GM23338 (cell line): ENCODE measurements around the gene CMSS1. TPM values are rescaled to one million over a fixed set of nuclear protein-coding genes. Genes with fewer than 3 reads are reported as not detected.

ENCODE experiments used
- ATAC-seq: fragments of 200-7000 bp; cut with Tn5 transposase; 3 replicates; pipeline ENCODE4 v1.9.1; 2020
- DNase-seq: peaks from one replicate; pipeline ENCODE4 v3.0.0-alpha.2; 2015; ENCODE audit warnings: low spot score
- H2AFZ ChIP-seq: fragments of 200-600 bp; sonication (generic); 2 replicates; pipeline ENCODE4 v1.8.0; 2016; ENCODE audit warnings: antibody characterized with exemption, mild to moderate bottlenecking, moderate library complexity
- H3F3A ChIP-seq: fragments of 200-600 bp; sonication (generic); replicated peaks from 2 replicates; pipeline ENCODE4 v1.8.0; 2017; ENCODE audit warnings: antibody characterized with exemption, mixed run types, low read depth
- H3K27ac ChIP-seq: fragments of 200-600 bp; sonication (generic); 2 replicates; pipeline ENCODE4 v1.6.1; 2016; ENCODE audit warnings: low read depth
- H3K27me3 ChIP-seq: fragments of 200-600 bp; sonication (generic); 2 replicates; pipeline ENCODE4 v1.8.0; 2016; ENCODE audit warnings: mild to moderate bottlenecking, mixed run types, moderate library complexity; ENCODE audit not compliant: insufficient read depth
- H3K36me3 ChIP-seq: fragments of 200-600 bp; sonication (generic); 2 replicates; pipeline ENCODE4 v1.8.0; 2016; ENCODE audit warnings: mild to moderate bottlenecking; ENCODE audit not compliant: insufficient read depth
- H3K4me1 ChIP-seq: fragments of 200-600 bp; sonication (generic); 2 replicates; pipeline ENCODE4 v1.8.0; 2016; ENCODE audit warnings: mild to moderate bottlenecking, moderate library complexity; ENCODE audit not compliant: insufficient read depth
- H3K4me2 ChIP-seq: fragments of 200-600 bp; sonication (generic); 2 replicates; pipeline ENCODE4 v1.7.1; 2017; ENCODE audit warnings: mixed run types
- H3K4me3 ChIP-seq: fragments of 200-600 bp; sonication (generic); 2 replicates; pipeline ENCODE4 v1.6.1; 2016; ENCODE audit warnings: mixed run types
- H3K79me2 ChIP-seq: fragments of 200-600 bp; sonication (generic); replicated peaks from 2 replicates; pipeline ENCODE4 v1.8.0; 2017; ENCODE audit warnings: mild to moderate bottlenecking; ENCODE audit not compliant: insufficient read depth
- H3K9me2 ChIP-seq: fragments of 200-600 bp; sonication (generic); 2 replicates; pipeline ENCODE4 v1.8.0; 2017; ENCODE audit not compliant: insufficient read depth
- H4K20me1 ChIP-seq: fragments of 200-600 bp; sonication (generic); replicated peaks from 2 replicates; pipeline ENCODE4 v1.8.0; 2017; ENCODE audit warnings: mild to moderate bottlenecking; ENCODE audit not compliant: insufficient read depth
- H3K27ac Mint-ChIP-seq: 2 replicates; pipeline ENCODE4 v1.8.0; 2020; ENCODE audit warnings: inconsistent platforms, mild to moderate bottlenecking, moderate library complexity, mixed read lengths
- H3K27me3 Mint-ChIP-seq: 3 replicates; pipeline ENCODE4 v1.8.0; 2022; ENCODE audit warnings: low read depth, mild to moderate bottlenecking, moderate library complexity, mixed read lengths, inconsistent platforms; ENCODE audit not compliant: insufficient read depth, poor library complexity
- H3K36me3 Mint-ChIP-seq: 3 replicates; pipeline ENCODE4 v1.8.0; 2021; ENCODE audit warnings: low read depth, mild to moderate bottlenecking, inconsistent platforms, moderate library complexity, mixed read lengths
- H3K4me1 Mint-ChIP-seq: 3 replicates; pipeline ENCODE4 v1.8.0; 2020; ENCODE audit warnings: mild to moderate bottlenecking, inconsistent platforms, mixed read lengths
- H3K4me3 Mint-ChIP-seq: 3 replicates; pipeline ENCODE4 v1.8.0; 2021; ENCODE audit warnings: moderate library complexity, mild to moderate bottlenecking, inconsistent platforms, mixed read lengths
- H3K9me3 Mint-ChIP-seq: 3 replicates; pipeline ENCODE4 v1.8.0; 2020; ENCODE audit warnings: moderate library complexity, mild to moderate bottlenecking, inconsistent platforms, mixed read lengths
- CREB1 ChIP-seq: fragments of 250-450 bp; sonication (Bioruptor Pico); IDR thresholded peaks from 2 replicates; pipeline ENCODE4 v1.5.0; 2020; ENCODE audit warnings: low read depth, mild to moderate bottlenecking, moderate library complexity
- EZH2 ChIP-seq: fragments of 200-600 bp; sonication (generic); IDR thresholded peaks from one replicate; pipeline ENCODE4 v1.8.0; 2017; ENCODE audit warnings: antibody characterized with exemption, mild to moderate bottlenecking, low read depth; ENCODE audit not compliant: unreplicated experiment
- EZH2phosphoT487 ChIP-seq: fragments of 200-600 bp; sonication (generic); IDR thresholded peaks from one replicate; pipeline ENCODE4 v1.8.1; 2018; ENCODE audit warnings: antibody characterized with exemption; ENCODE audit not compliant: unreplicated experiment
- JUNB ChIP-seq: IDR thresholded peaks from one replicate; pipeline ENCODE4 v1.6.1; 2016; ENCODE audit warnings: antibody characterized with exemption; ENCODE audit not compliant: unreplicated experiment
- STAT1 ChIP-seq: IDR thresholded peaks from one replicate; pipeline ENCODE4 v1.6.1; 2016; ENCODE audit warnings: antibody characterized with exemption; ENCODE audit not compliant: unreplicated experiment
- ZNF114 ChIP-seq: fragments of 250-450 bp; sonication (Bioruptor Pico); IDR thresholded peaks from 2 replicates; pipeline ENCODE4 v1.5.0; 2020; ENCODE audit warnings: mild to moderate bottlenecking, moderate library complexity
- ZNF331 ChIP-seq: fragments of 250-450 bp; sonication (Bioruptor Pico); IDR thresholded peaks from 2 replicates; pipeline ENCODE4 v1.5.0; 2020; ENCODE audit warnings: low read depth, mild to moderate bottlenecking, moderate library complexity
- polyA plus RNA-seq: library from polyadenylated mRNA; unstranded; fragments of >200 nt; fragmentation: Nextera tagmentation; extraction: Ambion mirVana; gene quantifications from 2 replicates; pipeline ENCODE4 v1.2.1, GENCODE V29; 2016
- total RNA-seq: library from RNA; depleted of rRNA; stranded (reverse); fragments of >200 nt; shearing (Covaris generic); gene quantifications from 2 replicates; pipeline ENCODE4 v1.2.3, GENCODE V29; 2014

CMSS1 gene
- total and polyA plus RNA-seq, 2 experiments from 2014 or later: 39.4 to 187 TPM

DNA sequence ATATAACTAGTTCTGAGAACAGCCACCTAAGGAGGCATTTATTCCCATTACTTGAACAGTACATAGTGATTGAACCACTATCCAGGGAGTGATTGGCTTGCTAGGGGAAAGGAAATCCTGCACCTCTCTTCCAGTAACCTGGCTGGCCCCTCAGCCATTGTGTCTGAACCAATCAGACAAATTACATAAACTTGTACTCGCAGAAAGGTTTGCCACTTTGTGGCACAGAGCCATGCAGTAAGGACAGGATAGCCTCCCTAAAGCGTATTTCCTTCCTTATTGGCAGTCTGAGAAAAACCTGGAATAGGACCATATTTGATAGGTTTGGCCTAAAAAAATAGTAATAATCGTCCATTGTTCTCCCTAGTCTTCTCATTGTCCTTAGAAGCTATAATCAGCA, 19.0 kb downstream of the CMSS1 start:
- Mint-ChIP-seq H3K4me3 (no peak overlapping the region), H3K9me3 (no peaks in the 10 kb centered on the region), H3K36me3 (no peaks in the 10 kb centered on the region), H3K27ac (no peak overlapping the region), H3K27me3 (no peaks in the 10 kb centered on the region), H3K4me1 (no peaks in the 10 kb centered on the region)
- no peak overlapping the region for H3K4me2 ChIP-seq
- no peak overlapping the region for H3K4me3 ChIP-seq
- H3K4me1 ChIP-seq: peaks cover 3% of the 10 kb centered on the region; the same call in 1 of the 2 replicates
- no peaks in the 10 kb centered on the region for H3K36me3 ChIP-seq
- H3K27ac ChIP-seq: no peak overlapping the region
- H3K79me2 ChIP-seq: peaks cover 78% of the 10 kb centered on the region
- no peaks in the 10 kb centered on the region for H3F3A ChIP-seq
- no peaks in the 10 kb centered on the region for H3K9me2 ChIP-seq
- ATAC-seq (no peak), DNase-seq (no peak)
- TF ChIP-seq JUNB: no peak
- TF ChIP-seq ZNF331: no peak
- no peak for TF ChIP-seq CREB1 (CRISPR knock-in tag)
- no peak for TF ChIP-seq EZH2
- TF ChIP-seq EZH2phosphoT487: no peak
- no peak for TF ChIP-seq STAT1
- TF ChIP-seq ZNF114 (CRISPR knock-in tag): no peak
- H2AFZ ChIP-seq: no peak overlapping the region
- no peaks in the 10 kb centered on the region for H3K27me3 ChIP-seq
- H4K20me1 ChIP-seq: peaks cover 11% of the 10 kb centered on the region; the same call in 1 of the 2 replicates

DNA sequence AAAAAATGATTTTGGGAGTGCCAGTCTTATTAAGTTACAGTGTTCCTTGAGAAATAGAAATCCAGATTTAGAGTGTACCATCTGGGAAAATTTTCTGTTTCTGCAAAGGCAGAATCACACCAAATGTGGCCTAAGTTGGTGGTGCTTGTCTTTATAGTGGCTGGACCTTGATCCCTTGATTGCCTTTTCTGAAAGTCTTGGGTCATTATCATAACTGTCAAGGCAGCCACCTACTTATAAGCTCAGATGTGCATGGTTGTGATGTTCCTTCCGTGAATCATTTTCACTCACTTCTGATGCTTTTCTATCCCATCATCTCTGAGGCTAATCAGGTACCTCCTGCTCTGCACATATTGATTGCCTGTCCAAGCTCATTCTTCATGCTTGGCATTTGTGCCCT, 20.1 kb downstream of the CMSS1 start:
- H3K4me2 ChIP-seq: no peak overlapping the region
- H2AFZ ChIP-seq: no peak overlapping the region
- no peaks in the 10 kb centered on the region for H3K27me3 Mint-ChIP-seq
- H3K4me1 ChIP-seq: peaks cover 3% of the 10 kb centered on the region; the same call in 1 of the 2 replicates
- no peaks in the 10 kb centered on the region for H3F3A ChIP-seq
- H3K36me3 ChIP-seq: no peaks in the 10 kb centered on the region
- no peak overlapping the region for H3K27ac Mint-ChIP-seq
- no peak for DNase-seq
- H3K27me3 ChIP-seq: no peaks in the 10 kb centered on the region
- no peaks in the 10 kb centered on the region for H3K36me3 Mint-ChIP-seq
- TF ChIP-seq ZNF331: no peak
- no peak for TF ChIP-seq STAT1
- TF ChIP-seq CREB1 (CRISPR knock-in tag): no peak
- no peak for TF ChIP-seq ZNF114 (CRISPR knock-in tag)
- H3K9me2 ChIP-seq: no peaks in the 10 kb centered on the region
- no peak for ATAC-seq
- no peak overlapping the region for H3K4me3 Mint-ChIP-seq
- peaks cover 80% of the 10 kb centered on the region for H3K79me2 ChIP-seq
- no peak overlapping the region for H3K4me3 ChIP-seq
- 0 out of 3 replicates have a peak, but pooled peaks cover under 1% of the 10 kb centered on the region for H3K4me1 Mint-ChIP-seq
- H3K27ac ChIP-seq: no peak overlapping the region
- peaks cover 11% of the 10 kb centered on the region; the same call in 1 of the 2 replicates for H4K20me1 ChIP-seq
- H3K9me3 Mint-ChIP-seq: no peaks in the 10 kb centered on the region

DNA sequence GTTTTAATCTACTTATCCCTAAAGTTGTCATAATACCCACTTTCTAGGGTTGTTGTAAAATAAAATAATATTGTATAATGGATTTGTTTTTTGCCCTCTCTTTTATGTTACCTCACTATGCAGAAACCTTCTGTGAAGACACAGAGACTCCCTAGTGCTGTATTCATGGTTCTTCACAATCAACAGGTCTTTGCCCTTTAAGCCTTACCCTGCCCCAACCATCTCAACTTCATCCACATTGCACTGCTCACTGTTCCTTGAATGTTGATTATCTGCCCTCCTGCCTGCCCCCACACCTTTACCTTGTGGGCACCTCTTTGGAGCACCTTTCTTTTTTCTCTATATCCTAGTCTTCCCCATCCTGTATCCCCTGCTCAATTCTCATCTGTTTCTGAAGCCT, 21.1 kb downstream of the CMSS1 start:
- Mint-ChIP-seq H3K4me1 (peaks cover 10% of the 10 kb centered on the region; the same call in 2 of the 3 replicates), H3K9me3 (no peaks in the 10 kb centered on the region), H3K27ac (no peak overlapping the region), H3K27me3 (no peaks in the 10 kb centered on the region), H3K36me3 (no peaks in the 10 kb centered on the region), H3K4me3 (no peak overlapping the region)
- Histone ChIP-seq H4K20me1 (peaks cover 11% of the 10 kb centered on the region; the same call in 1 of the 2 replicates), H3K36me3 (no peaks in the 10 kb centered on the region), H3K4me1 (peaks cover 3% of the 10 kb centered on the region; the same call in 1 of the 2 replicates), H3K79me2 (peaks cover 70% of the 10 kb centered on the region), H3K4me2 (no peak overlapping the region), H3F3A (no peaks in the 10 kb centered on the region), H3K4me3 (no peak overlapping the region), H3K9me2 (no peaks in the 10 kb centered on the region), H2AFZ (no peak overlapping the region), H3K27ac (no peak overlapping the region), H3K27me3 (no peaks in the 10 kb centered on the region)
- no peak for DNase-seq
- ATAC-seq: peak; percentile 35; the same call in 2 of the 3 replicates
- no peak for TF ChIP-seq CREB1 (CRISPR knock-in tag)
